Thymus (tissue), 11 donors: ENCODE measurements around the gene VSIG2. TPM values are rescaled to one million over a fixed set of nuclear protein-coding genes. Genes with fewer than 3 reads are reported as not detected.

Experiments used
- DNase-seq, 9 donors: peaks; one replicate each; pipeline ENCODE4 v3.0.0-alpha.2; 2013; ENCODE audit warnings: low spot score in 9 of 9, low read depth in 6 of 9, missing footprints in 1 of 9
- H3K27ac ChIP-seq, 2 donors: one replicate each; pipeline ENCODE4 v1.5.1; 2013; ENCODE audit warnings: control low read depth in 1 of 2, low read depth in 1 of 2, low read length in 1 of 2, mild to moderate bottlenecking in 1 of 2, moderate library complexity in 1 of 2
- H3K27me3 ChIP-seq, 2 donors: one replicate each; pipeline ENCODE4 v1.5.1; 2013; ENCODE audit warnings: low read length in 1 of 2; ENCODE audit not compliant: control insufficient read depth in 2 of 2, insufficient read depth in 1 of 2
- H3K36me3 ChIP-seq, 2 donors: one replicate each; pipeline ENCODE4 v1.5.1; 2013; ENCODE audit warnings: low read length in 1 of 2, mild to moderate bottlenecking in 1 of 2, moderate library complexity in 1 of 2; ENCODE audit not compliant: control insufficient read depth in 2 of 2, insufficient read depth in 2 of 2
- H3K4me1 ChIP-seq, 2 donors: one replicate each; pipeline ENCODE4 v1.5.1; 2013; ENCODE audit warnings: low read length in 2 of 2; ENCODE audit not compliant: control insufficient read depth in 2 of 2, insufficient read depth in 2 of 2
- H3K4me3 ChIP-seq, 2 donors: one replicate each; pipeline ENCODE4 v1.5.1; 2013; ENCODE audit warnings: low read length in 2 of 2, control low read depth in 1 of 2, mild to moderate bottlenecking in 1 of 2
- H3K9me3 ChIP-seq, 2 donors: one replicate each; pipeline ENCODE4 v1.5.1; 2013; ENCODE audit warnings: low read length in 1 of 2, mild to moderate bottlenecking in 1 of 2; ENCODE audit not compliant: control insufficient read depth in 2 of 2, insufficient read depth in 1 of 2
- WGBS: extraction: QIAGEN DNeasy Blood & Tissue Kit; methylation state at CpG from one replicate; pipeline ENCODE4 v1.1.7; 2013; 5-methylcytosine and 5-hydroxymethylcytosine counted together
- polyA plus RNA-seq: library from polyadenylated mRNA; stranded (reverse); fragments of 200-250 nt; gene quantifications from one replicate; pipeline ENCODE4 v1.2.3, GENCODE V29; 2013
- total RNA-seq: library from RNA; stranded (reverse); fragments of 120-200 nt; gene quantifications from one replicate; pipeline ENCODE4 v1.2.4, GENCODE V29; 2013
- donor health status: healthy.

The VSIG2 gene
- total and polyA plus RNA-seq, 2 donors: 0.14 to 0.80 TPM

DNA sequence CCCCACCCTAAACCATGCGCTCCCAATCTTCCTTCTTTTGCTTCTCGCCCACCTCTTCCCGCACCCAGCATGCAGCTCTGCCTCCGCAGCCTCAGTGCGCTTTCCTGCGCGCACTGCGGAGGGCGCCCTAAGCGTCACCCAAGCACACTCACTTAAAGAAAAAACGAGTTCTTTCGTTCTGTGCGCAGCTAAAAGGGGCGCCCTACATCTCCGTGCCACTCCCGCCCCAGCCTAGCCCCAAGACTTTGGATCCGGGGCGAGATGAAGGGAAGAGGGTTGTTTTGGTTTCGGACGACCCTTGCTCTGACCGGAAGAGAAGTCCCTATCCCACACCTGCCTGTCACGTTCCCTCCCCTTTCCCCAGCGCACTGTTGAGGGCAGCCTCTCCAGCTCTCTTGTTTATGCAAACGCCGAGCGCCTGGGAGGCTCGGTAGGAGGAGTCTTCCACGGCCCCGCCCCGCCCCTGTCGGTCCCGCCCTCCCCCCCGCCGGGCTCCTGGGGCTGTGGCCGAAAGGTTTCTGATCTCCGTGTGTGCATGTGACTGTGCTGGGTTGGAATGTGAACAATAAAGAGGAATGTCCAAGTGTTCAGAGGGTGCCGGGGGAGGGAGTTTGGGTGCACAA lies 5.3 kb downstream of the VSIG2 start:
- peak in 8 of 9 donors; percentile 61 to 90 (median 76) for DNase-seq

DNA sequence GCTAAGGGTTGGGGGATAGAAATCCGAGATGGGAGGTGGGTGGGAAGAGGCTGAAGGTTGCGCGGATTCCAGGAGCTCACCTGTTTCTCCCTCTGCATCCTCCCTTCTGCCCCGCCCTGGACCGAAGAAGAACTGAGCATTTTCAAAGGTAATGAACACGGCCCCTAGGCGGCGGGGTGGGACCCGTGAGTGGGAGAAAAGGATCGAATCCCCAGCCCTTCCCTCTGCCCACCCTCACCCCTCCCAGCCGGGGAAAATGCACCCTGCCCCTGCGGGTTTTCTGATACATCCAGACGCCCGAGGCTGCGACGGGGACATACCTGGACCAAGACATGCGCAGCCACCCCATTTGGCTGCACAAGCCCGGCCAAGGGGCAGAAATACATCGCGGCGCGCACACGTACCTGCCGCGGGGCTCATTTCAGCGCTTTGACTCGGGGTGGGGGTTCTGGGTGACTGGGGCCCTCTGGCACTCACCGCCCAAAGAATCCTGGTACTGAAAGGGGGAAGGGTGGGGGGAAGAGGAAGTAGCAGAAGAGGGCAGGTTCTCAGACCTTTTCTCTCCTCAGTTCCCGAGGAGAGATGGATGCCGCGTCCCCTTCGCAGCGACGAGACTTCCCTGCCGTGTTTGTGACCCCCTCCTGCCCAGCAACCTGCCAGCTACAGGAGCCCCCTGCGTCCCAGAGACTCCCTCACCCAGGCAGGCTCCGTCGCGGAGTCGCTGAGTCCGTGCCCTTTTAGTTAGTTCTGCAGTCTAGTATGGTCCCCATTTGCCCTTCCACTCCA lies 6.0 kb downstream of the VSIG2 start:
- Histone ChIP-seq H3K4me3 (peak overlapping the region; percentile 58 to 62), H3K36me3 (no peaks in the 10 kb centered on the region), H3K4me1 (peaks cover 0 to 16% of the 10 kb centered on the region in 2 donors), H3K27ac (peak overlapping the region; percentile 72 to 88), H3K27me3 (peaks cover 15 to 81% of the 10 kb centered on the region in 2 donors), H3K9me3 (no peaks in the 10 kb centered on the region)
- DNase-seq: peak in 1 of 9 donors; percentile 62
- WGBS: 7% methylated on average over 41 of the region's 41 CpGs

More for the DNA sequence above, 5.3 kb downstream of the VSIG2 start:
- peaks cover 0 to 16% of the 10 kb centered on the region in 2 donors for H3K4me1 ChIP-seq
- H3K36me3 ChIP-seq: no peaks in the 10 kb centered on the region
- peaks cover 11 to 81% of the 10 kb centered on the region in 2 donors for H3K27me3 ChIP-seq
- H3K9me3 ChIP-seq: no peaks in the 10 kb centered on the region
- 3% methylated on average over 37 of the region's 37 CpGs for WGBS
- H3K27ac ChIP-seq: peak overlapping the region; percentile 72 to 88
- H3K4me3 ChIP-seq: peak overlapping the region; percentile 58 to 62

- Histone ChIP-seq H3K4me1 (peaks cover 4 to 19% of the 10 kb centered on the region in 2 donors), H3K4me3 (no peak overlapping the region), H3K27ac (no peak overlapping the region), H3K36me3 (no peaks in the 10 kb centered on the region), H3K9me3 (no peaks in the 10 kb centered on the region), H3K27me3 (peaks cover 17 to 83% of the 10 kb centered on the region in 2 donors)
- WGBS: 86% methylated on average over 44 of the region's 44 CpGs
- no peak for DNase-seq
Measured at GRCh38 chr11:124745270-124745834, 6.7 kb downstream of the VSIG2 start.

- Histone ChIP-seq H3K36me3 (no peaks in the 10 kb centered on the region), H3K27ac (no peak overlapping the region), H3K4me3 (no peak overlapping the region), H3K9me3 (peaks cover 0 to 7% of the 10 kb centered on the region in 2 donors), H3K4me1 (peaks cover 6 to 36% of the 10 kb centered on the region in 2 donors), H3K27me3 (peaks cover 21 to 90% of the 10 kb centered on the region in 2 donors)
- 93% methylated on average over 6 of the region's 6 CpGs for WGBS
- DNase-seq: no peak
Measured at GRCh38 chr11:124743050-124743449, 9.0 kb downstream of the VSIG2 start.

GRCh38 chr11:124742555-124742954 lies 9.5 kb downstream of the VSIG2 start:
- Histone ChIP-seq H3K36me3 (no peaks in the 10 kb centered on the region), H3K27ac (no peak overlapping the region), H3K4me3 (no peak overlapping the region), H3K9me3 (peaks cover 0 to 7% of the 10 kb centered on the region in 2 donors), H3K4me1 (peaks cover 6 to 36% of the 10 kb centered on the region in 2 donors), H3K27me3 (peaks cover 18 to 91% of the 10 kb centered on the region in 2 donors)
- 92% methylated on average over 2 of the region's 2 CpGs for WGBS
- DNase-seq: no peak

DNA sequence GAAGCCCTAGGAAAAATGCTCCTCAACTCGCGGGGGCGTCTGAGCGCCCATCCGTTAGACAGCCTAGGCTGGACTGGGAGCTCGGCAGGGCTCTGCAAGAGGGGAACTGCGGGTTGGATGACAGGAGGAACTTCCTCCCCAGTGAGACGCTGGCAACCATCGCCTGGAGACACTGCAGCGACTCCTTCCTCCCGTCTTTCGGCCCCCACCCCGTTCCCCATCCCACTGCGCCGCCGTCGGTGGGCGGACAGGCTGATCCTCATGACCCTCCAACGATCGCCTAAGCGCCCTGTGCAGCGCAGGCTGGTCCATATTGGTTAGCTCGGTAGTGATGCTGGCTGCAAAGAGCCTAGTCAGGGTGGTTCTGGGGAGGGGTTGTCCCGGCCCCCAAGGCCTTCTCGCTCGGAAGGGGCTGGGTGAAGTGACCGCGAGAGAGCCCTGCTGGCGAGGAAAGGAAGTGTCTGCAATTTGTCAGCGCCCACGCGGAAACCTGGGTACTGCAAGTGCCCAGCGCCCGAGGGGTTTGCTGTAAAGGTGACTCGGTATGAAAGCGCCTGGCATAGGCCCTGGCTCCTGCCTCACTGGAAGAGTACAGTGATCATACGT lies 11.7 kb downstream of the VSIG2 start:
- DNase-seq: peak in 1 of 9 donors; percentile 59
- peaks cover 18 to 77% of the 10 kb centered on the region in 2 donors for H3K27me3 ChIP-seq
- peaks cover 0 to 7% of the 10 kb centered on the region in 2 donors for H3K9me3 ChIP-seq
- no peak overlapping the region for H3K27ac ChIP-seq
- 3% methylated on average over 37 of the region's 37 CpGs for WGBS
- no peaks in the 10 kb centered on the region for H3K36me3 ChIP-seq
- peak overlapping the region; percentile 50 to 55 for H3K4me3 ChIP-seq
- H3K4me1 ChIP-seq: peaks cover 6 to 28% of the 10 kb centered on the region in 2 donors

DNA sequence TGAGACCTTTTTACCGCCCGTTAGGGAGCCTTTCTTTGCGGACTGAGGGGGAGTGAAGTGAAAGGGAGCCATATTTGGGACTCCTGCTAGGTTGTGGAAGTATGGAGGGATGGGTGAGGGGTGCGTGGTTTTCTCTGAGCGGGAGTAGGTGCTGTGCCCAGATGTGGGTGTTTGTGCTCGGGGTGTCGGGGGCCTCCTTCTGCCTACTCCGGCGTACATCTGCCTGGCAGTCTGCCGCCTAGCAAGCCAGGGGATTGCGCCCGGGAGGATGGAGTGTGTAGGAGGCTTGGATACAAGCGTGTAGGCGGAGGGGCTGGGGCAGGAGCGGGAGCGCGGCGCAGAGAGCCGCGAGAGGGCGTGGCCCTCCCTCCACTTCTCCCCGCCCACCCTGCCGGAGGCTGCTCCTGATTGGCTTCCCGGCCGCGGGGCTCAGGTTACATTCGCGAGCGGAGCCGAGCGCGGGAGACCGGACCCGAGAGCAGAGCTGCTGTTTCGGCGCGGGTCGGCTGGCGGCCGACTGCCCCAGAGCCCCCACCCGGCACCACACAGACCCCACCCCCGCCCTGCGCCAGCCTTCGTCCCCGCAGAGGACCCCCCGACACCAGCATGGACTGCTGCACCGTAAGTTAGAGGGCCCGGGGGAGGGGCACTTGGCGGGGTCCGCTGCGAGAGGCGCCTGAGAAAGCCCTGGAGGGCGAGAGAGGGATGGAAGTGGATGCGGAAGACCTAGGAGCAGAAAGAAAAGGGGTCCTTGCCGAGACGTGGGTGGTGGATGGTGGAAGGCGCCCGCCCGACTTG lies 12.4 kb downstream of the VSIG2 start, which contains the start of gene NRGN:
Gene NRGN (plus strand): TSS at position 464 of the 798 bp plus-strand sequence. CDS start 143 bp downstream, at position 607.
- peaks cover 6 to 28% of the 10 kb centered on the region in 2 donors for H3K4me1 ChIP-seq
- peaks cover 0 to 7% of the 10 kb centered on the region in 2 donors for H3K9me3 ChIP-seq
- peak in 7 of 9 donors; percentile 50 to 89 (median 74) for DNase-seq
- H3K4me3 ChIP-seq: peak within 1 kb of the TSS; percentile 50 to 55
- WGBS: 4% methylated on average over 59 of the region's 59 CpGs
- no peak within 1 kb of the TSS for H3K27ac ChIP-seq
- H3K36me3 ChIP-seq: no peaks in the 10 kb centered on the region
- H3K27me3 ChIP-seq: peaks cover 18 to 70% of the 10 kb centered on the region in 2 donors
